ENCODE data around the gene AXIN1.
"Not testable (repeated sequence)": the region's sequence is repeated elsewhere in the genome, so short reads cannot be mapped to it uniquely, and the experiment has no call there.

Gene AXIN1

GRCh38 chr16:331181-331814 lies 21.2 kb downstream of the AXIN1 start:
- DNase-seq, result not testable (repeated sequence)

GRCh38 chr16:330741-331140 lies 21.8 kb downstream of the AXIN1 start:
- no peak for DNase-seq

- DNase-seq, result peak; percentile 22 to 53
These were observed 27.0 kb downstream of the AXIN1 start for GRCh38 chr16:325375-326145.

GRCh38 chr16:324451-325334 lies 27.8 kb downstream of the AXIN1 start:
- DNase-seq, result peak in 1 of 2 donors; percentile 25

- no peak for DNase-seq
These were observed 28.4 kb downstream of the AXIN1 start for GRCh38 chr16:324201-324450.

GRCh38 chr16:322476-323143 lies 29.9 kb downstream of the AXIN1 start:
- no peak for DNase-seq

GRCh38 chr16:321532-321931 lies 31.0 kb downstream of the AXIN1 start:
- no peak for DNase-seq

GRCh38 chr16:320206-320605 lies 32.3 kb downstream of the AXIN1 start:
- no peak for DNase-seq

GRCh38 chr16:318628-319027 lies 33.9 kb downstream of the AXIN1 start:
- no peak for DNase-seq

- no peak for DNase-seq
These were observed 34.9 kb downstream of the AXIN1 start for GRCh38 chr16:317583-317982.

GRCh38 chr16:316741-317464 lies 35.6 kb downstream of the AXIN1 start:
- no peak for DNase-seq

- DNase-seq, result no peak
These were observed 37.7 kb downstream of the AXIN1 start for GRCh38 chr16:314795-315299.

- DNase-seq, result no peak
These were observed 38.2 kb downstream of the AXIN1 start for GRCh38 chr16:314351-314750.

GRCh38 chr16:311725-312124 lies 40.8 kb downstream of the AXIN1 start:
- no peak for DNase-seq

- no peak for DNase-seq
These were observed 43.0 kb downstream of the AXIN1 start for GRCh38 chr16:309476-309875.

GRCh38 chr16:307691-308312 lies 44.7 kb downstream of the AXIN1 start:
- no peak for DNase-seq

GRCh38 chr16:306911-307370 lies 45.6 kb downstream of the AXIN1 start:
- DNase-seq, result no peak

- DNase-seq, result no peak
These were observed 46.5 kb downstream of the AXIN1 start for GRCh38 chr16:305916-306626.

GRCh38 chr16:303760-304505 lies 48.6 kb downstream of the AXIN1 start:
- DNase-seq, result peak; percentile 43 to 54

GRCh38 chr16:301950-302349 lies 50.6 kb downstream of the AXIN1 start:
- DNase-seq, result no peak
